HepG2 (cell line): ENCODE data around the gene DBNDD2. TPM values are rescaled to one million over a fixed set of nuclear protein-coding genes. Genes with fewer than 3 reads are reported as not detected.

ENCODE experiments used
- ATAC-seq: fragments of 200-7000 bp; cut with Tn5 transposase; 3 replicates; pipeline ENCODE4 v1.9.1; 2020; ENCODE audit warnings: mild to moderate bottlenecking, moderate library complexity
- BruUV-seq: library from RNA; stranded (reverse); fragments of 400-500 nt; replicated peaks from 2 replicates; lab custom pipeline; 2021; lab: Mats Ljungman, UMichigan
- CTCF ChIA-PET: fragments of 300-600 bp; formaldehyde crosslinking; extraction: SDS; loops from one replicate; lab custom pipeline; 2021; ENCODE audit warnings: low total read pairs, inconsistent platforms, low intra/inter-chr PET ratio; lab: Yijun Ruan, JAX
- POLR2A ChIA-PET: fragments of 350-600 bp; sonication (Branson Sonifier 250); formaldehyde crosslinking; loops from one replicate; lab custom pipeline; 2020; ENCODE audit warnings: antibody characterized with exemption, inconsistent platforms; lab: Yijun Ruan, JAX
- DNase-seq: peaks from one replicate; pipeline ENCODE4 v3.0.0-alpha.2; 2015; ENCODE audit warnings: low spot score
- FAIRE-seq: peaks from 3 replicates; lab custom pipeline; 2011; peaks lifted over from hg19 to GRCh38; lab: Jason Lieb, UNC
- H2AFZ ChIP-seq: one replicate; pipeline ENCODE4 v1.6.1; 2011; ENCODE audit warnings: low read length, inconsistent platforms
- H3K27ac ChIP-seq: fragments of 300-600 bp; 3 replicates; pipeline ENCODE4 v1.8.0; 2011; ENCODE audit warnings: mixed run types, mild to moderate bottlenecking, mixed read lengths, low read length, inconsistent platforms; ENCODE audit not compliant: insufficient read depth; ENCODE audit errors: extremely low read length
- H3K27me3 ChIP-seq, 2 experiments: fragments of 200-600 bp in 1 of 2; 2 replicates in 1 of 2; 3 replicates in 1 of 2; pipeline versions ENCODE4 v1.6.0 to v1.8.0; 2011; ENCODE audit warnings: low read length in 2 of 2, mild to moderate bottlenecking in 2 of 2, moderate library complexity in 2 of 2, inconsistent platforms in 1 of 2; ENCODE audit not compliant: insufficient read depth in 2 of 2, control insufficient read depth in 1 of 2
- H3K36me3 ChIP-seq, 2 experiments: fragments of 200-600 bp in 1 of 2; replicated peaks in 1 of 2; 2 replicates in 1 of 2; 3 replicates in 1 of 2; pipeline versions ENCODE4 v1.5.1 to v1.8.0; 2011; ENCODE audit warnings: low read length in 2 of 2, inconsistent platforms in 1 of 2; ENCODE audit not compliant: insufficient read depth in 2 of 2, control insufficient read depth in 1 of 2
- H3K4me1 ChIP-seq: 2 replicates; pipeline ENCODE4 v1.5.1; 2012; ENCODE audit warnings: low read length, inconsistent platforms; ENCODE audit not compliant: insufficient read depth
- H3K4me2 ChIP-seq: 2 replicates; pipeline ENCODE4 v1.6.0; 2011; ENCODE audit warnings: low read depth, low read length, inconsistent platforms
- H3K4me3 ChIP-seq, 3 experiments: fragments of 200-600 bp in 1 of 3; sonication (generic), shearing (Covaris generic) in 1 of 3; replicated peaks in 1 of 3; 2 replicates each; pipeline ENCODE4 v1.5.1; 2011 to 2016; ENCODE audit warnings: low read length in 3 of 3, inconsistent platforms in 2 of 3, low read depth in 2 of 3, mild to moderate bottlenecking in 2 of 3, control low read depth in 1 of 3, mixed read lengths in 1 of 3; ENCODE audit not compliant: insufficient read depth in 1 of 3
- H3K79me2 ChIP-seq: one replicate; pipeline ENCODE4 v1.6.1; 2011; ENCODE audit warnings: low read length, inconsistent platforms; ENCODE audit not compliant: insufficient read depth
- H3K9ac ChIP-seq: 2 replicates; pipeline ENCODE4 v1.6.0; 2011; ENCODE audit warnings: mild to moderate bottlenecking, low read depth, low read length, inconsistent platforms; ENCODE audit not compliant: insufficient read depth
- H3K9me3 ChIP-seq: 2 replicates; pipeline ENCODE4 v1.5.1; 2012; ENCODE audit warnings: mild to moderate bottlenecking, low read length
- H4K20me1 ChIP-seq: 2 replicates; pipeline ENCODE4 v1.6.0; 2011; ENCODE audit warnings: inconsistent platforms, mild to moderate bottlenecking, low read length, moderate library complexity; ENCODE audit not compliant: insufficient read depth
- FOXC1 ChIP-seq: sonication (generic); formaldehyde crosslinking; IDR thresholded peaks from 2 replicates; pipeline ENCODE4 v1.8.0; 2022; ENCODE audit warnings: mild to moderate bottlenecking, missing genetic modification reagents, borderline replicate concordance
- FOXM1 ChIP-seq: sonication (generic); formaldehyde crosslinking; IDR thresholded peaks from 2 replicates; pipeline ENCODE4 v1.5.0; 2020; ENCODE audit warnings: missing genetic modification reagents
- HIVEP1 ChIP-seq: sonication (generic); formaldehyde crosslinking; IDR thresholded peaks from 2 replicates; pipeline ENCODE4 v1.4.0; 2020; ENCODE audit warnings: mild to moderate bottlenecking, missing genetic modification reagents
- KAT2B ChIP-seq: fragments of 150-350 bp; IDR thresholded peaks from 2 replicates; pipeline ENCODE4 v1.6.1; 2014; ENCODE audit warnings: low read depth, low read length, borderline replicate concordance
- PAF1 ChIP-seq: IDR thresholded peaks from 2 replicates; pipeline ENCODE4 v1.6.1; 2016; ENCODE audit warnings: missing genetic modification reagents, missing compliant biosample characterization
- SATB2 ChIP-seq: sonication (generic); formaldehyde crosslinking; IDR thresholded peaks from 2 replicates; pipeline ENCODE4 v1.5.0; 2020; ENCODE audit warnings: missing genetic modification reagents
- ZNF317 ChIP-seq: sonication (generic); formaldehyde crosslinking; IDR thresholded peaks from 2 replicates; pipeline ENCODE4 v1.5.0; 2020; ENCODE audit warnings: mild to moderate bottlenecking, missing genetic modification reagents
- WGBS: methylation state at CpG from one replicate; pipeline ENCODE4 v1.1.6; 2017; ENCODE audit warnings: low lambda C conversion rate; 5-methylcytosine and 5-hydroxymethylcytosine counted together
- in situ Hi-C: cut with HindIII; loops from 2 replicates; pipeline ENCODE4 v1.10.0; 2017; ENCODE audit warnings: low pct_unique_long_range_greater_than_20kb; ENCODE audit not compliant: extremely low pct_ligation_motif_present
- intact Hi-C: fragments of 100-400 bp; cut with micrococcal nuclease; formaldehyde crosslinking; loops from one replicate; pipeline ENCODE4 v1.10.0; 2022; ENCODE audit not compliant: unreplicated experiment
- polyA plus RNA-seq, 8 experiments: library from polyadenylated mRNA; depleted of rRNA in 3 of 8; stranded (reverse) in 7 of 8; unstranded in 1 of 8; fragments of >200 nt; fragmentation: Illumina TruSeq in 4 of 8; extraction: Trizol in 4 of 8; gene quantifications; 2 replicates each; pipeline versions ENCODE4 v1.2.1 to v1.2.3, GENCODE V29; 2011 to 2016; ENCODE audit warnings: low read depth in 4 of 8, missing spikeins in 1 of 8, mixed read lengths in 1 of 8; ENCODE audit not compliant: insufficient read depth in 1 of 8
- total RNA-seq, 5 experiments: library from RNA; depleted of rRNA; stranded (reverse); fragments of >200 nt; fragmentation: Illumina TruSeq; extraction: Trizol; gene quantifications; 2 replicates each; pipeline ENCODE4 v1.2.3, GENCODE V29; 2016; ENCODE audit warnings: low read depth in 1 of 5
- TF ChIP-seq, protein P1 (sequence below): sonication (generic); formaldehyde crosslinking; IDR thresholded peaks from 2 replicates; pipeline ENCODE4 v1.4.0; 2020; ENCODE audit warnings: missing genetic modification reagents
- TF ChIP-seq, protein P2 (sequence below): sonication (generic); formaldehyde crosslinking; IDR thresholded peaks from 2 replicates; pipeline ENCODE4 v1.4.0; 2020; ENCODE audit warnings: missing genetic modification reagents
- TF ChIP-seq, protein P3 (sequence below): sonication (generic); formaldehyde crosslinking; IDR thresholded peaks from 2 replicates; pipeline ENCODE4 v1.4.0; 2020; ENCODE audit warnings: mild to moderate bottlenecking, missing genetic modification reagents

DBNDD2 gene
- total and polyA plus RNA-seq, 2 of the 13 experiments (the other 11 are each of a cell fraction or from before 2014, with no cell fraction given) = 16.7 to 47.6 TPM

DNA sequence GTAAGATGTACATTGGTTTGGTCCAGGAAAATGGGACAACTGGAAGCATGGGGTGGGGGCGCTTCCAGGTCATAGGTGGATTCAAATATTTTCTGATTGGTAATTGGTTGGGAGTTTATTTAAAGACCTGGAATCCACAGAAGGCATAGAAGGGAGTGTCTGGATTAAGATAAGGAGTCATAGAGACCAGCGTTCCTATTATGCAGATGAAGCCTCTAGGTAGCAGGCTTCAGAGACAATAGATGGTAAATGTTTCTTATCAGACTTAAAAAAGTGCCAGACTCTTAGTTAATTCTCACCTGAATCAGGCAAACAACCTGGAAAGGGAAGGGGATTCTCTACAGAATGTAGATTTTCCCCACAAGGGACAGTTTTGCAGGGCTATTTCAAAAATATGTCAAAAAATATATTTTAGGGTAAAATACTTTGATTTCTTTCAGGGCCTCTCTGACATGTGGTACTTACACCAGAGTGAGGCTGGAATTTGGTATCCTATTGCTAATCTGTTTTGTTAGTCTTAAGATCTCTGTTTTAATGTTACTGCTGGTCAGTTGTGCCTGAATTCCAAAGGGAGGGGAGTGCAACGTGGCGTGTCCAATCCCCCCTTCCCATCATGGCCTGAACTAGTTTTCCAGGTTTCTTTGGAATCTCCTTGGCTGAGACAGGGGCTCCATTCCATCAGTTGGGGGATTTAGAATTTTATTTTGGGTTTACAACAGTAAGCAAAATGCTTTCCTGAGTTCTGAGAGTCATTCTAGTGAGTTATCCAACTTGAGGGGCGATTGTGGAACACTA, 33.0 kb downstream of the DBNDD2 start (continued):
- TF ChIP-seq, protein P1, sequence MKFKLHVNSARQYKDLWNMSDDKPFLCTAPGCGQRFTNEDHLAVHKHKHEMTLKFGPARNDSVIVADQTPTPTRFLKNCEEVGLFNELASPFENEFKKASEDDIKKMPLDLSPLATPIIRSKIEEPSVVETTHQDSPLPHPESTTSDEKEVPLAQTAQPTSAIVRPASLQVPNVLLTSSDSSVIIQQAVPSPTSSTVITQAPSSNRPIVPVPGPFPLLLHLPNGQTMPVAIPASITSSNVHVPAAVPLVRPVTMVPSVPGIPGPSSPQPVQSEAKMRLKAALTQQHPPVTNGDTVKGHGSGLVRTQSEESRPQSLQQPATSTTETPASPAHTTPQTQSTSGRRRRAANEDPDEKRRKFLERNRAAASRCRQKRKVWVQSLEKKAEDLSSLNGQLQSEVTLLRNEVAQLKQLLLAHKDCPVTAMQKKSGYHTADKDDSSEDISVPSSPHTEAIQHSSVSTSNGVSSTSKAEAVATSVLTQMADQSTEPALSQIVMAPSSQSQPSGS (CRISPR knock-in tag) = no peak
- TF ChIP-seq ZNF317 (CRISPR knock-in tag) = no peak
- TF ChIP-seq FOXM1 (CRISPR knock-in tag) = no peak
- no peak for TF ChIP-seq PAF1 (CRISPR knock-in tag)
- no peak for TF ChIP-seq SATB2 (CRISPR knock-in tag)
- TF ChIP-seq KAT2B = no peak
- no peak for TF ChIP-seq HIVEP1 (CRISPR knock-in tag)
- TF ChIP-seq, protein P2, sequence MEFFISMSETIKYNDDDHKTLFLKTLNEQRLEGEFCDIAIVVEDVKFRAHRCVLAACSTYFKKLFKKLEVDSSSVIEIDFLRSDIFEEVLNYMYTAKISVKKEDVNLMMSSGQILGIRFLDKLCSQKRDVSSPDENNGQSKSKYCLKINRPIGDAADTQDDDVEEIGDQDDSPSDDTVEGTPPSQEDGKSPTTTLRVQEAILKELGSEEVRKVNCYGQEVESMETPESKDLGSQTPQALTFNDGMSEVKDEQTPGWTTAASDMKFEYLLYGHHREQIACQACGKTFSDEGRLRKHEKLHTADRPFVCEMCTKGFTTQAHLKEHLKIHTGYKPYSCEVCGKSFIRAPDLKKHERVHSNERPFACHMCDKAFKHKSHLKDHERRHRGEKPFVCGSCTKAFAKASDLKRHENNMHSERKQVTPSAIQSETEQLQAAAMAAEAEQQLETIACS (CRISPR knock-in tag) = no peak
- TF ChIP-seq, protein P3, sequence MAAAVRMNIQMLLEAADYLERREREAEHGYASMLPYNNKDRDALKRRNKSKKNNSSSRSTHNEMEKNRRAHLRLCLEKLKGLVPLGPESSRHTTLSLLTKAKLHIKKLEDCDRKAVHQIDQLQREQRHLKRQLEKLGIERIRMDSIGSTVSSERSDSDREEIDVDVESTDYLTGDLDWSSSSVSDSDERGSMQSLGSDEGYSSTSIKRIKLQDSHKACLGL (CRISPR knock-in tag) = no peak

DNA sequence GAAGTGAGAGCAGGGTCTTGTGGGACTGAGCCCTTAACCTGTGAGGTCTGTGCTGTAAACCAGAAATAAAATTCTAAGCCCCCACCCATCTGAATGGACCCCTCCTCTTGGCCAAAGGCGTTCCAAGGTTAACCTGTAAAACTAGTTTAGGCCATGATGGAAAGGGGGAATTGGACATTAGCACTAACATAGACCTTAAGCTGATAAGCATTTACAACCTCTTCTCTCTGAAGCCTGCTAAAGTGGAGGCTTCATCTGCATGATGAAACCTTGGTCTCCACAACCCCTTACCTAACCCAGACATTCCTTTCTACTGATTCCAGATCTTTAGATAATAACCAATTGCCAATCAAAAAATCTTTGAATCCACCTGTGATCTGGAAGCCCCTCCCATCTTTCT, 33.7 kb downstream of the DBNDD2 start:
- no peak for TF ChIP-seq FOXC1 (CRISPR knock-in tag)
- TF ChIP-seq, all 625 proteins: peak for 0
- ChIA-PET CTCF (no interaction called here), POLR2A (no interaction called here)
- FAIRE-seq (no peak), DNase-seq (no peak), ATAC-seq (no peak)
- BruUV-seq = no TSS peak
- Histone ChIP-seq H3K4me3 (no peak overlapping the region), H3K27ac (no peak overlapping the region), H3K9me3 (no peaks in the 10 kb centered on the region), H3K4me1 (no peaks in the 10 kb centered on the region; the same call in 1 of the 2 replicates), H3K79me2 (no peaks in the 10 kb centered on the region), H3K9ac (no peak overlapping the region), H3K36me3 (no peaks in the 10 kb centered on the region), H2AFZ (no peak overlapping the region), H3K27me3 (0 out of 5 replicates have a peak, but pooled peaks cover 0 to 1% of the 10 kb centered on the region in 2 experiments), H3K4me2 (no peak overlapping the region), H4K20me1 (no peaks in the 10 kb centered on the region)
- in situ Hi-C loops = no loop called here
- WGBS = 6% methylated on average over 1 of the region's 1 CpG
- intact Hi-C loops = no loop called here
